ENCODE data around the gene STX17. TPM values are rescaled to one million over a fixed set of nuclear protein-coding genes. Genes with fewer than 3 reads are reported as not detected.
"Not testable (repeated sequence)": the region's sequence is repeated elsewhere in the genome, so short reads cannot be mapped to it uniquely, and the experiment has no call there.

The STX17 gene
- total RNA-seq, 4 donors from 2014 or later = 34.6 to 66.9 (median 43.3) TPM

DNA sequence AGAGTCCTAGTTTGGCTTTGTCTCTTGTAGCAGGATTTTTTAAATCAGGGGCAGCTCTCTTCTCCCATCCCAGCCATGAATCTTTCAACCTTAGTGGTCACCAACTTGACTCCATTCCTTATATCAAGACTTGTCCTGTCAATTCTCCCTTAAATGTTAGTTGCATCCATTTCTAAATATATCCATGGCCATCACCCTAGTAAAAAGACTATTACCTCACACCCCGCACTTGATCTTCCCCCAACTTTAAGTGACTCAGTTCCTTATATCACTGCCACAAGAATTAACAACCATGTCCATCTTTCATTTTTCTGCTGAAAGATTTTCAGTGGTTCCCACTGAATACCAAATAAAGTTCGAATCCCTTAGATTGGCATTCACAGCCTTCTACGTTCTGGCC lies 67.0 kb downstream of the STX17 start:
- Histone ChIP-seq H3K36me3 (peaks cover 27% of the 10 kb centered on the region), H3K9me3 (no peaks in the 10 kb centered on the region), H3K4me3 (no peak overlapping the region), H3K4me1 (no peaks in the 10 kb centered on the region), H3K27ac (no peak overlapping the region), H3K27me3 (no peaks in the 10 kb centered on the region)
- WGBS = 97% methylated on average over 3 of the region's 3 CpGs
- DNase-seq (ENCODE audit: low spot score in 2 of 2) = no peak
- TF ChIP-seq, protein P1, sequence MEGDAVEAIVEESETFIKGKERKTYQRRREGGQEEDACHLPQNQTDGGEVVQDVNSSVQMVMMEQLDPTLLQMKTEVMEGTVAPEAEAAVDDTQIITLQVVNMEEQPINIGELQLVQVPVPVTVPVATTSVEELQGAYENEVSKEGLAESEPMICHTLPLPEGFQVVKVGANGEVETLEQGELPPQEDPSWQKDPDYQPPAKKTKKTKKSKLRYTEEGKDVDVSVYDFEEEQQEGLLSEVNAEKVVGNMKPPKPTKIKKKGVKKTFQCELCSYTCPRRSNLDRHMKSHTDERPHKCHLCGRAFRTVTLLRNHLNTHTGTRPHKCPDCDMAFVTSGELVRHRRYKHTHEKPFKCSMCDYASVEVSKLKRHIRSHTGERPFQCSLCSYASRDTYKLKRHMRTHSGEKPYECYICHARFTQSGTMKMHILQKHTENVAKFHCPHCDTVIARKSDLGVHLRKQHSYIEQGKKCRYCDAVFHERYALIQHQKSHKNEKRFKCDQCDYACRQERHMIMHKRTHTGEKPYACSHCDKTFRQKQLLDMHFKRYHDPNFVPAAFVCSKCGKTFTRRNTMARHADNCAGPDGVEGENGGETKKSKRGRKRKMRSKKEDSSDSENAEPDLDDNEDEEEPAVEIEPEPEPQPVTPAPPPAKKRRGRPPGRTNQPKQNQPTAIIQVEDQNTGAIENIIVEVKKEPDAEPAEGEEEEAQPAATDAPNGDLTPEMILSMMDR (IDR thresholded peaks at IDR 0.05) = no peak
- TF ChIP-seq POLR2AphosphoS5 (IDR thresholded peaks at IDR 0.05) (no peak), POLR2A (IDR thresholded peaks at IDR 0.05) (no peak), EP300 (IDR thresholded peaks at IDR 0.05) (no peak)

DNA sequence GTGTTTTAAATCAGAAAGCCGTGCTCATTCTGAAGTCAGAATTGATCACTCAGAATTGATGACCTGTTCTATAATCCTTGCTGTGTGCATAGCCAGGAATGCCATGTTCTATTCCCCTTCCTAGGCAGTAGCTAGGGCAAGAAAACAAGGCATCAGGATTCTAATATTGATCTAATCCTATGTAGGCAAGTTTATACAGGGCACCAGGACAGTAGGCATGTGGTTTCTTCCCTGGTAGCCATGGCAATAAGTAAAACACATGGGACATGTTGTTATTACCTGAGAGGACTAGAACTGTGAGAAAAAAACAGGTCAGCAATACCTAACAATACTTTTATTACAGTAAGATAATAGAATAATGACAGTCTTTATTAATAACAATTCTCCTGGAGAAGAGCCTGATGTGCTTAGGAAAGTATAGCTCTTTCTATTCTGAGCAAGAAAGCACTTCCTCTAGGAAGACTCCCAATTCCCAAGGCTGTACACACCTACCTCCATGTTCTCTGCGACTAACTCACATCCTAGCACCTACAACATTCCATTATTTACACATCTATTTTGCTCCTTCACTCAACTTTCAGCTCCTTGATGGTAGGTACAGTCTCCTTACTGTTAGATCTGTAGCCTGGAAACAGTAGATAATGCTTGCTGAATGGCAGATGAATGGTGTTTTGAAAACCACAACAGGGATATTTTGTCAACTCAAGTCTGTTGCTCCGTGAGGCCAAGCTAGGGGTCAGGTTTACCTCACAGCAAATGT lies 70.8 kb downstream of the STX17 start:
- Histone ChIP-seq H3K36me3 (peaks cover 9% of the 10 kb centered on the region), H3K27me3 (no peaks in the 10 kb centered on the region), H3K9me3 (no peaks in the 10 kb centered on the region), H3K4me3 (no peak overlapping the region), H3K4me1 (no peaks in the 10 kb centered on the region), H3K27ac (no peak overlapping the region)
- whole genome bisulfite sequencing = 84% methylated on average over 3 of the region's 3 CpGs
- TF ChIP-seq POLR2AphosphoS5 (IDR thresholded peaks at IDR 0.05) (no peak), POLR2A (IDR thresholded peaks at IDR 0.05) (no peak), EP300 (IDR thresholded peaks at IDR 0.05) (no peak)
- TF ChIP-seq, protein P1 (IDR thresholded peaks at IDR 0.05) = no peak
- DNase-seq (ENCODE audit: low spot score in 2 of 2) = no peak

DNA sequence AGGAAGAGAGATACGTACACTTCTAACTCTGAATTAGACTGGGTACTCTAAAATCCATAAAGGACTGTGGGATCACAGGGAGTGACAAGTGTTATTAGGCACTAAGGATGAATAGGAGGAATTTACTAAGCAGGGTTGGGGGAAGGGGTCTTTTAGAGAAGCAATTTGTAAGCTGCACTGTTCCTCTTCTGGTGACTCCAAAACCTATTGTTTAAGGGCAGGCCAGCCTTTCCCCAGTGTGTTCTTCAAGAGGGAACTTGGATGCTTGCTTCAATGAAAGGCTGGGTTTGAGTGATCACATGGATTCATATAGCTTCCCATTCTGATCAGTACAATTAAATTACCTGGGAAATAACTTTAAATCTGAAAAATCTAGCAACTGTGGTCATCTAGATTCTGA lies 71.8 kb downstream of the STX17 start:
- Histone ChIP-seq H3K4me3 (no peak overlapping the region), H3K4me1 (no peaks in the 10 kb centered on the region), H3K9me3 (no peaks in the 10 kb centered on the region), H3K27ac (no peak overlapping the region), H3K27me3 (no peaks in the 10 kb centered on the region), H3K36me3 (peaks cover 13% of the 10 kb centered on the region)
- WGBS = 93% methylated on average over 1 of the region's 1 CpG
- TF ChIP-seq POLR2AphosphoS5 (IDR thresholded peaks at IDR 0.05) (no peak), POLR2A (IDR thresholded peaks at IDR 0.05) (no peak), EP300 (IDR thresholded peaks at IDR 0.05) (no peak)
- TF ChIP-seq, protein P1 (IDR thresholded peaks at IDR 0.05) = no peak
- DNase-seq (ENCODE audit: low spot score in 2 of 2) = no peak

DNA sequence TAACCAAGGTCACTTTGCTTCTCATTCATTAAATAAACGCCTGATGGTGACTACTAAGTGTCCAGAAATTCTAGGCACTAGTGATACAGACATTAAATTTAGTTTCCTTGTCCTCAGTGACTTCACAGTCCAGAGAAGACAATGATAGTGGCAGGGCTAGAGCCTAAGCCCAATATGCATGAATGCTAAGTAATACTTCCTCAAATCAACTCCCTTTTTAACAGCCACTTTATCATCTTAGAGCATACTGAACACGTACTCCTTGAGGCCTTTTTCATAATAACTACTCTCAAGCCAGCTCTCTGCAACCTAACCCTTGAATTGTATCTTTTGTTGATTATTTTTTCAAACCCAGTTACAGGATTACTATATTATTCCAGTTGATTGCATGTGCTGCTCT lies 74.1 kb downstream of the STX17 start:
- H3K4me3 ChIP-seq = no peak overlapping the region
- H3K4me1 ChIP-seq = no peaks in the 10 kb centered on the region
- WGBS = 76% methylated on average over 2 of the region's 2 CpGs
- TF ChIP-seq POLR2AphosphoS5 (IDR thresholded peaks at IDR 0.05) (no peak), EP300 (IDR thresholded peaks at IDR 0.05) (no peak), POLR2A (IDR thresholded peaks at IDR 0.05) (no peak)
- TF ChIP-seq, protein P1 (IDR thresholded peaks at IDR 0.05) = no peak
- no peaks in the 10 kb centered on the region for H3K27me3 ChIP-seq
- no peak overlapping the region for H3K27ac ChIP-seq
- H3K9me3 ChIP-seq = no peaks in the 10 kb centered on the region
- no peak for DNase-seq (ENCODE audit: low spot score in 2 of 2)
- H3K36me3 ChIP-seq = peaks cover 18% of the 10 kb centered on the region

DNA sequence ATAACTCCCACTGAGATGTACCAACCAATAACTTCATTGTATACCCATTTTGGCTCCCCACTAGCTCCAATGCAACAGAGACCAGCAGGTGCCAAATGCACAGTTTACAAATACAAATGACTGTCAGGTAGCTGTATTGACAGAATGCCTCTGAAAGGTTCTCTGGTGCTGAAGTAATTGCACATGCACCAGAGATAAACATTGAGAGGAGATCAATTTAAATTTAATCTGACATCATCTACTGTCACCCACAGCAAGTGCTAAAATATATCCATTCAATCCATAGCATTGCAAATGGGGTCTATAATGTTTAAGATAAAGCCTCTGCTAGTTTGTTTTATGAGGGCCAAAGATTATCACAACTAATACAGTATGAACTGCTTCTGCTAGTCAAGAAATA lies 80.2 kb downstream of the STX17 start:
- H3K4me1 ChIP-seq = no peaks in the 10 kb centered on the region
- TF ChIP-seq POLR2AphosphoS5 (IDR thresholded peaks at IDR 0.05) (no peak), POLR2A (IDR thresholded peaks at IDR 0.05) (no peak), EP300 (IDR thresholded peaks at IDR 0.05) (no peak)
- TF ChIP-seq, protein P1 (IDR thresholded peaks at IDR 0.05) = no peak
- no peaks in the 10 kb centered on the region for H3K27me3 ChIP-seq
- DNase-seq (ENCODE audit: low spot score in 2 of 2) = no peak
- peaks cover 21% of the 10 kb centered on the region for H3K36me3 ChIP-seq
- peaks cover 13% of the 10 kb centered on the region for H3K9me3 ChIP-seq
- H3K27ac ChIP-seq = no peak overlapping the region
- no peak overlapping the region for H3K4me3 ChIP-seq

DNA sequence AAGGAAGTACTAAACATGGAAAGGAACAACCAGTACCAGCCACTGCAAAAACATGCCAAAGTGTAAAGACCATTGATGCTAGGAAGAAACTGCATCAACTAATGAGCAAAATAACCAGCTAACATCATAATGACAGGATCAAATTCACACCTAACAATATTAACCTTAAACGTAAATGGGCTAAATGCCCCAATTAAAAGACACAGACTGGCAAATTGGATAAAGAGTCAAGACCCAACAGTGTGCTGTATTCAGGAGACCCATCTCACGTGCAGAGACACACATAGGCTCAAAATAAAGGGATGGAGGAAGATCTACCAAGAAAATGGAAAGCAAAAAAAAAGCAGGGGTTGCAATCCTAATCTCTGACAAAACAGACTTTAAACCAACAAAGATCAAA lies 84.1 kb downstream of the STX17 start:
- Histone ChIP-seq H3K9me3 (peaks cover 22% of the 10 kb centered on the region), H3K36me3 (peaks cover 13% of the 10 kb centered on the region)
- not testable (repeated sequence) for H3K4me1 ChIP-seq; H3K4me3 ChIP-seq; H3K27ac ChIP-seq; H3K27me3 ChIP-seq; DNase-seq (ENCODE audit: low spot score in 2 of 2)
- WGBS = 95% methylated on average over 2 of the region's 2 CpGs
